ENCODE results near the gene PDCD1.
"Not testable (repeated sequence)": the region's sequence is repeated elsewhere in the genome, so short reads cannot be mapped to it uniquely, and the experiment has no call there.

Gene PDCD1

DNA sequence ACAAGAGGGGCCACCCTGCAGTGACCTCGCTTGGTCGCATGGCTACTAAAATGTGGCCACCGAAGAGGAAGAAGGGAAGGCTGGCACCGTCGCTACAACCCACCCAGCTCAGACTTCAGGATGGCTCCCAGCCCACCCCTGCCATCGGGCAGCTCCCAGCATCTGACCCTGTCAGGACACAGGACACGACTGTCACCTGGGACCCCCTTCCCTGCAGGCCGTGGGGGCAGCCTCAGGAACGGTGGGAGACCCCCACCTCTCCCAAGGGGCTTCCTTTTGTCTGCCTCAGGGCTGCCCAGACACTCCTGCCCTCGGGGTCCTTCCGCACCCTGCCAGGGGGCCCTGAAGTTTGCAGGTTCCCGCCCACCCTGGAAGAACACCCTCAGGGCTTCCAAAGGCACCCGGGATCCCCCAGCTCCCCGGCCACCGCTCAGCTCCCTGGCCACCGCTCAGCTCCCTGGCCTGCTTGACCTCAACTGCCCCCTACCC is 18.5 kb upstream of the PDCD1 start:
- CTCF ChIA-PET, result interaction anchor here (0.8 to 3.4 kb wide), 6 partner anchors 10 to 236 kb away, joined by 3 to 41 read pairs (median 4); partner anchors contain the start of genes DTYMK and RTP5
- TF ChIP-seq, protein P1, sequence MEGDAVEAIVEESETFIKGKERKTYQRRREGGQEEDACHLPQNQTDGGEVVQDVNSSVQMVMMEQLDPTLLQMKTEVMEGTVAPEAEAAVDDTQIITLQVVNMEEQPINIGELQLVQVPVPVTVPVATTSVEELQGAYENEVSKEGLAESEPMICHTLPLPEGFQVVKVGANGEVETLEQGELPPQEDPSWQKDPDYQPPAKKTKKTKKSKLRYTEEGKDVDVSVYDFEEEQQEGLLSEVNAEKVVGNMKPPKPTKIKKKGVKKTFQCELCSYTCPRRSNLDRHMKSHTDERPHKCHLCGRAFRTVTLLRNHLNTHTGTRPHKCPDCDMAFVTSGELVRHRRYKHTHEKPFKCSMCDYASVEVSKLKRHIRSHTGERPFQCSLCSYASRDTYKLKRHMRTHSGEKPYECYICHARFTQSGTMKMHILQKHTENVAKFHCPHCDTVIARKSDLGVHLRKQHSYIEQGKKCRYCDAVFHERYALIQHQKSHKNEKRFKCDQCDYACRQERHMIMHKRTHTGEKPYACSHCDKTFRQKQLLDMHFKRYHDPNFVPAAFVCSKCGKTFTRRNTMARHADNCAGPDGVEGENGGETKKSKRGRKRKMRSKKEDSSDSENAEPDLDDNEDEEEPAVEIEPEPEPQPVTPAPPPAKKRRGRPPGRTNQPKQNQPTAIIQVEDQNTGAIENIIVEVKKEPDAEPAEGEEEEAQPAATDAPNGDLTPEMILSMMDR (IDR thresholded peaks at IDR 0.05; ENCODE audit: control extremely low read depth, extremely low read depth, low read depth, missing control alignments), result no peak
- POLR2A ChIA-PET, result no interaction called here
- no peak for DNase-seq (ENCODE audit: extremely low spot score)

DNA sequence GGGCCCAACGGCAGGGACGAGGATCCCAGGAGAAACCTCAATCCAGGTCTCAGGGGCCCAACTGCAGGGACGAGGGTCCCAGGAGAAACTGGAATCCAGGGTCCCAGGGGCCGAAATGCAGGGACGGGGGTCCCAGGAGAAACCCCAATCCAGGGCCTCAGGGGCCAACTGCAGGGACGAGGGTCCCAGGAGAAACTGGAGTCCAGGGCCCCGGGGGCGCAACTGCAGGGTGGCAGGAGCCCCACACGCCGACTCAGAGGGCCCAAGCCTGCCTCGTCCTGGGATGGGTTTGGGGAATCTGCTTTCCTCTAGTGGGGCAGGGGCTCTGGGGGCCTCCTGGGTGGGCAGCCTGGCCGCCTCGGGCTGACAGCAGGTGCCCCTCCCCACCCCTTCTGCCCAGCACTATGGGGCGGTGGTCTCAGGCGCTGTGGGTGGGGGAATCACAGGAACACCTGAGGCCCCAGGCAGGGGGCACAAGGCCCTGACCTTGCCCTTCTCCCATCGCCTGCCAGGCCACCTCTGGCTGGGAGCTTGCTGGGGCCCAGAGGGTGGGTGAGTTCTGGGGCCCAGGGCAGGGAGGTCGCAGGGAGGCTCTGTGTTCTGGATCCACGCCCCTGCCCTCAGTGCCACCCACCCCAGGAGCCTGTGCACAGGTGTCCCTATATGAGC is 18.0 kb upstream of the PDCD1 start:
- ChIA-PET POLR2A (no interaction called here), CTCF (interaction anchor here (0.8 to 3.4 kb wide), 6 partner anchors 9 to 235 kb away, joined by 3 to 41 read pairs (median 4); partner anchors contain the start of genes DTYMK and RTP5)
- TF ChIP-seq, protein P1 (IDR thresholded peaks at IDR 0.05; ENCODE audit: control extremely low read depth, extremely low read depth, low read depth, missing control alignments), result no peak
- no peak for DNase-seq (ENCODE audit: extremely low spot score)

DNA sequence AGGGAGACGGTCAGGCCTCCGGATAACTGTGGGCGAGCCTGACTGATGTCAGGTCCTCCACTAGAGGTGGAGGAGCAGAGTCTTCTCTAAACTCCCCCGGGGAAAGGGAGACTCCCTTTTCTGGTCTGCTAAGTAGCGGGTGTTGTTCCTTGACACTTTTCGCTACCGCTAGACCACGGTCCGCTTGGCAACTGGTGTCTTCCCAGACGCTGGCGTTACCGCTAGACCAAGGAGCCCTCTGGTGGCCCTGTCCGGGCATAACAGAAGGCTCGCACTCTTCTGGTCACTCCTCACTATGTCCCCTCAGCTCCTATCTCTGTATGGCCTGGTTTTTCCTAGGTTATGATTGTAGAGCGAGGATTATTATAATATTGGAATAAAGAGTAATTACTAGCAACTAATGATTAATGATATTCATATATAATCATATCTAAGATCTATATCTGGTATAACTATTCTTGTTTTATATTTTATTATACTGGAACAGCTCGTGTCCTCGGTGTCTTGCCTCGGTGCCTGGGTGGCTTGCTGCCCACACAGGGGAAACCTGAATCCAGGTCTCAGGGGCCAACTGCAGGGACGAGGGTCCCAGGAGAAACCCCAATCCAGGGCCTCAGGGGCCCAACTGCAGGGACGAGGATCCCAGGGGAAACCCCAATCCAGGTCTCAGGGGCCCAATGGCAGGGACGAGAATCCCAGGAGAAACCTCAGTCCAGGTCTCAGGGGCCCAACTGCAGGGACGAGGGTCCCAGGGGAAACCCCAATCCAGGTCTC is 17.2 kb upstream of the PDCD1 start:
- CTCF ChIA-PET, result interaction anchor here (0.8 to 1.4 kb wide), 4 partner anchors 9 to 72 kb away, joined by 3 to 5 read pairs (median 3); no protein-coding TSS in a partner anchor
- DNase-seq (ENCODE audit: extremely low spot score); POLR2A ChIA-PET: not testable (repeated sequence)
- TF ChIP-seq, protein P1 (IDR thresholded peaks at IDR 0.05; ENCODE audit: control extremely low read depth, extremely low read depth, low read depth, missing control alignments), result peak; percentile 18

DNA sequence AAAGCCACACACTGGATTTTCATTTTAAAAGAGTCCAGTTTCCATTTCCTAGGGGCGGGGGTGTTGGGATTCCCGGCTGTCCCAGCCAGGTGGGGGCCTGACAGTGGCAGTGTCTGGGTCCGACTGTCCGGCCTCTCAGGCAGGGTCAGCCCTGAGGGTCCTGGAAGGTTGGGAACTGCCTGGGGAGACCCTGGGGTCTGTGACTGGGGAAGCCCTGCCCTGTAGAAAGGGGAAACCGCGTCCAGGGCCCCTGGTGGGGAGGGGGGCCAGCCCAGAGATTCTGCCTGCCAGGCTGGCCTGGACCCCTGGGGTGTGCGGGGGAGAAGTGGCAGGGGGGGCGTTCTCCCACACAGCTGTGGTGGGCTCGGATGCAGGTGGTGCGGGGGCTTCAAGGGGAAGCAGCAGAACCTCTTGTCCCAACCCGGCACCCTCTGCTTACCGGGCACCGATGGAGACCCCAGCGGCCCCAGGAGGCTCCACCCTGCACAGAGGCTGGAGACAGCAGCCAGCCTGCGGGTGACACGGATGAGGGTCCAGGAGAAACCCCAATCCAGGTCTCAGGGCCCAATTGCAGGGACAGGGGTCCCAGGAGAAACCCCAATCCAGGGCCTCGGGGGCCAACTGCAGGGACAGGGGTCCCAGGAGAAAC is 15.7 kb upstream of the PDCD1 start:
- CTCF ChIA-PET, result interaction anchor here (1.2 to 1.4 kb wide), 2 partner anchors 8 to 188 kb away, joined by 3 to 5 read pairs; partner anchors contain the start of gene DTYMK

DNA sequence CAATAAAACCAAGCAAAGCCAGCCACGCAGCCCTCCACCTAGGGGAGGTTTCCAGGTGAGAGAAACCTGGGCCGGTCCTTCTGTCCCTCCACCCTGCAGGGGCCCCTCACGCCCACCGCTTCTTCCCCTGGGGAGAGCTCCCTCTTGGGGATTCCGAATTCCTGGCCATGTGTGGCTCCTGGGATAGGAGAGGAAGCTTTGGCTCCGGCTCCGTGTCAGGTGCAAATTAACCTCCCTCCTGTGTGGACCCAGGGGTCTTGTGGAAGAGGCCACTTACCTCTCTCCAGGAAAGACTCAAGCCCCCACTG is 15.1 kb upstream of the PDCD1 start:
- POLR2A ChIA-PET, result no interaction called here
- CTCF ChIA-PET, result interaction anchor here (1.2 kb wide), 1 partner anchor 187 kb away, joined by 3 read pairs; the partner anchor contains the start of gene DTYMK
- DNase-seq (ENCODE audit: extremely low spot score), result no peak
- TF ChIP-seq, protein P1 (IDR thresholded peaks at IDR 0.05; ENCODE audit: control extremely low read depth, extremely low read depth, low read depth, missing control alignments), result no peak

More for the DNA sequence above, 15.7 kb upstream of the PDCD1 start:
- TF ChIP-seq, protein P1 (IDR thresholded peaks at IDR 0.05; ENCODE audit: control extremely low read depth, extremely low read depth, low read depth, missing control alignments), result no peak
- no peak for DNase-seq (ENCODE audit: extremely low spot score)
- POLR2A ChIA-PET, result no interaction called here

Data from GM10248 (cell line).